Spleen (tissue), 7 donors: ENCODE data around the gene UXS1.

ENCODE experiments used
- CTCF ChIP-seq, 11 experiments: fragments of 200-600 bp in 7 of 11; fragments of 450-650 bp in 4 of 11; sonication (generic) in 4 of 11; IDR thresholded peaks in 8 of 11; conservative IDR thresholded peaks in 3 of 11; 1 replicate in 7 of 11; 2 replicates in 4 of 11; pipeline versions ENCODE4 v1.4.0 to v1.8.0; 2016 to 2021; ENCODE audit warnings: antibody characterized with exemption in 11 of 11, inconsistent platforms in 4 of 11, mild to moderate bottlenecking in 1 of 11
- POLR2A ChIP-seq, 3 donors: fragments of 450-650 bp; IDR thresholded peaks; one replicate each; pipeline ENCODE4 v1.5.1; 2017; ENCODE audit warnings: antibody characterized with exemption in 3 of 3, mild to moderate bottlenecking in 1 of 3
- POLR2AphosphoS5 ChIP-seq, 3 donors: sonication (generic); formaldehyde crosslinking; IDR thresholded peaks; one replicate each; pipeline ENCODE4 v1.5.1; 2017; ENCODE audit warnings: antibody characterized with exemption in 3 of 3
- donor health status: DM: no; HTN: no; CAD: no; lungs with moderate emphysema.
- donor health status: DM: no; HTN: no; CAD: no.
- donor health status: DM: no; HTN: no; CAD: no.

GRCh38 chr2:106160786-106161261, 33.3 kb downstream of the UXS1 start:
- TF ChIP-seq CTCF (IDR thresholded peaks at IDR 0.05 in 8 of 11, conservative IDR thresholded peaks at IDR 0.05 in 3 of 11) (no peak), POLR2AphosphoS5 (IDR thresholded peaks at IDR 0.05) (peak; percentile 61 to 71 (median 62)), POLR2A (IDR thresholded peaks at IDR 0.05) (no peak)
